B cell (primary cell): ENCODE results near the gene CHADL. TPM values are rescaled to one million over a fixed set of nuclear protein-coding genes. Genes with fewer than 3 reads are reported as not detected.

Source experiments
- ATAC-seq: fragments of 200-7000 bp; cut with Tn5 transposase; one replicate; pipeline ENCODE4 v1.10.0; 2021; ENCODE audit warnings: low read depth, mild to moderate bottlenecking, moderate number of reproducible peaks, moderate library complexity
- CTCF ChIA-PET: fragments of 350-600 bp; sonication (Branson Sonifier 250); formaldehyde crosslinking; loops from one replicate; lab custom pipeline; 2021; ENCODE audit warnings: antibody characterized with exemption, inconsistent platforms; lab: Charles Lee
- POLR2A ChIA-PET: fragments of 350-600 bp; sonication (Branson Sonifier 250); formaldehyde crosslinking; loops from one replicate; lab custom pipeline; 2021; ENCODE audit warnings: antibody characterized with exemption; lab: Charles Lee
- DNase-seq: peaks from one replicate; pipeline ENCODE4 v3.0.0; 2013
- H2AFZ ChIP-seq: 2 replicates; pipeline ENCODE4 v1.6.1; 2012; ENCODE audit warnings: mild to moderate bottlenecking, low read depth, low read length; ENCODE audit not compliant: insufficient read depth, poor library complexity, severe bottlenecking
- H3K27ac ChIP-seq, 2 donors: 1 replicate in 1 of 2; 2 replicates in 1 of 2; pipeline ENCODE4 v1.5.1; 2012 to 2013; ENCODE audit warnings: low read length in 2 of 2, mild to moderate bottlenecking in 2 of 2, moderate library complexity in 1 of 2
- H3K27me3 ChIP-seq, 4 experiments: fragments of 200-600 bp in 1 of 4; sonication (generic) in 1 of 4; replicated peaks in 1 of 4; 1 replicate in 2 of 4; 2 replicates in 2 of 4; pipeline versions ENCODE4 v1.6.1 to v1.7.0; 2013 to 2016; ENCODE audit warnings: low read length in 3 of 4, mild to moderate bottlenecking in 2 of 4, mixed read lengths in 1 of 4, moderate library complexity in 1 of 4; ENCODE audit not compliant: insufficient read depth in 4 of 4, control insufficient read depth in 3 of 4; ENCODE audit errors: control extremely low read depth in 1 of 4
- H3K36me3 ChIP-seq, 2 experiments: replicated peaks in 1 of 2; 1 replicate in 1 of 2; 2 replicates in 1 of 2; pipeline versions ENCODE4 v1.6.1 to v1.7.1; 2013; ENCODE audit warnings: low read length in 1 of 2; ENCODE audit not compliant: insufficient read depth in 2 of 2, control insufficient read depth in 1 of 2; ENCODE audit errors: control extremely low read depth in 1 of 2, extremely low read depth in 1 of 2
- H3K4me1 ChIP-seq, 2 donors: fragments of 200-600 bp in 1 of 2; sonication (generic) in 1 of 2; 1 replicate in 1 of 2; 2 replicates in 1 of 2; pipeline versions ENCODE4 v1.5.1 to v1.6.1; 2013 to 2017; ENCODE audit warnings: low read length in 2 of 2; ENCODE audit not compliant: control insufficient read depth in 2 of 2, insufficient read depth in 2 of 2
- H3K4me2 ChIP-seq: replicated peaks from 2 replicates; pipeline ENCODE3; 2012; ENCODE audit warnings: mild to moderate bottlenecking, low read depth, low read length; ENCODE audit not compliant: poor library complexity, severe bottlenecking
- H3K4me3 ChIP-seq, 5 experiments: fragments of 200-600 bp in 1 of 5; sonication (generic) in 1 of 5; 1 replicate in 3 of 5; 2 replicates in 2 of 5; pipeline versions ENCODE4 v1.5.1 to v1.7.0; 2011 to 2016; ENCODE audit warnings: low read length in 4 of 5, mild to moderate bottlenecking in 4 of 5, low read depth in 2 of 5, control low read depth in 1 of 5, moderate library complexity in 1 of 5; ENCODE audit not compliant: insufficient read depth in 1 of 5; ENCODE audit errors: control extremely low read depth in 1 of 5, extremely low read depth in 1 of 5
- H3K79me2 ChIP-seq: fragments of 200-600 bp; sonication (generic); one replicate; pipeline ENCODE4 v1.6.0; 2016; ENCODE audit warnings: low read length; ENCODE audit not compliant: control insufficient read depth, insufficient read depth
- H3K9ac ChIP-seq: fragments of 200-600 bp; sonication (generic); 2 replicates; pipeline ENCODE4 v1.6.1; 2017; ENCODE audit warnings: mild to moderate bottlenecking, low read length, moderate library complexity
- H3K9me3 ChIP-seq, 3 donors: one replicate each; pipeline versions ENCODE4 v1.6.1 to v1.7.1; 2013; ENCODE audit warnings: low read length in 2 of 3; ENCODE audit not compliant: control insufficient read depth in 2 of 3, insufficient read depth in 1 of 3; ENCODE audit errors: control extremely low read depth in 1 of 3
- H4K20me1 ChIP-seq: 2 replicates; pipeline ENCODE4 v1.6.0; 2012; ENCODE audit warnings: mild to moderate bottlenecking, low read length; ENCODE audit not compliant: insufficient read depth, control insufficient read depth, poor library complexity, severe bottlenecking
- H3K27ac Mint-ChIP-seq: one replicate; pipeline ENCODE4 v1.8.0; 2021; ENCODE audit warnings: mixed read lengths
- H3K27me3 Mint-ChIP-seq: one replicate; pipeline ENCODE4 v1.8.0; 2021; ENCODE audit warnings: mixed read lengths
- H3K4me1 Mint-ChIP-seq: one replicate; pipeline ENCODE4 v1.8.0; 2021; ENCODE audit warnings: mixed read lengths
- H3K4me3 Mint-ChIP-seq: one replicate; pipeline ENCODE4 v1.8.0; 2021; ENCODE audit warnings: mixed read lengths
- H3K9me3 Mint-ChIP-seq: one replicate; pipeline ENCODE4 v1.8.0; 2022; ENCODE audit warnings: mixed read lengths; ENCODE audit not compliant: insufficient read depth
- EZH2 ChIP-seq: IDR thresholded peaks from 2 replicates; pipeline ENCODE4 v1.6.1; 2012; ENCODE audit warnings: borderline replicate concordance, low read depth, mild to moderate bottlenecking, moderate library complexity, low read length; ENCODE audit not compliant: insufficient read depth, poor library complexity, severe bottlenecking
- WGBS: methylation state at CpG from one replicate; pipeline ENCODE4 v1.1.5; 2013; ENCODE audit warnings: missing lambda C conversion rate; ENCODE audit not compliant: insufficient coverage; 5-methylcytosine and 5-hydroxymethylcytosine counted together
- intact Hi-C: fragments of 100-400 bp; cut with micrococcal nuclease; formaldehyde crosslinking; loops from one replicate; pipeline ENCODE4 v1.10.0; 2022
- polyA plus RNA-seq: library from polyadenylated mRNA; depleted of rRNA; stranded (reverse); fragments of >200 nt; gene quantifications from 2 replicates; pipeline ENCODE4 v1.2.3, GENCODE V29; 2012
- total RNA-seq, 2 donors: library from RNA; stranded (reverse); fragments of 120-200 nt in 1 of 2; gene quantifications; 1 replicate in 1 of 2; 2 replicates in 1 of 2; pipeline versions ENCODE4 v1.2.3 to v1.2.4, GENCODE V29; 2013 to 2022
- TF ChIP-seq, protein P1 (sequence below): fragments of 200-600 bp; IDR thresholded peaks from one replicate; pipeline ENCODE4 v1.8.0; 2022; ENCODE audit warnings: antibody characterized with exemption, mild to moderate bottlenecking

CHADL gene
- total and polyA plus RNA-seq, 2 donors (not counting 1 experiment from before 2014, with no cell fraction given) = 0.07 to 0.59 TPM

DNA sequence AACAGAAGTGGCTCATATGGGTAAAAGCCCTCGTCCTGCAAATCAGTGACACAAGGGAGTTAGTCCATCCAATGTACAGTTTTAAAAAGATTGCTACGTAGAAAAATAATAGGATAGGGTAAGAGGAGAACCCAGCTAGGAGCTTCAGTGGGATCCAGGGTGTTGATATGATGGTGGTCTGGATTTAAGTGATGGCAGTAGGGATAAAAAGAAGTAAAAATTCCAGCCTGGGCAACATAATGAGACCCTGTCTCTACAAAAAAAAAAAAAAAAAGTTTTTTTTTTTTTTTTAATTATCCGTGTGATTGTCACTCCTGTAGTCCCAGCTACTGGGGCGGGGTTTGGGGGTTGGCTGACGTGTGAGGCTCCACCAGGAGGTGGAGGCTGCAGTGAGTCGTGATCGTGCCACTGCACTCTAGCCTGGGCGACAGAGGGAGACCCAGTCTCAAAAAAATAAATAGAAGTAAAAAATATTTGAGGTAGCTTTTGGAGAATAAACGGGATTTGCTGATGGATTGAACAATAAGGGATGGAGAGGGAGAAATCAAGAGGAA lies 42.6 kb downstream of the CHADL start:
- peak overlapping the region; percentile 2 for H3K27ac Mint-ChIP-seq
- H3K27ac ChIP-seq = no peak overlapping the region
- peak overlapping the region; percentile 74 for H3K9ac ChIP-seq
- peak; percentile 23 for ATAC-seq
- H3K27me3 ChIP-seq = peaks cover 0 to 7% (median 3%) of the 10 kb centered on the region in 4 experiments
- 5% methylated on average over 6 of the region's 9 CpGs for WGBS
- intact Hi-C loops = loop anchor here (5.0 to 10.0 kb wide), 2 partner anchors 39 to 103 kb away; partner anchors contain the start of gene EP300
- peaks cover 18% of the 10 kb centered on the region for H3K4me1 Mint-ChIP-seq
- no peaks in the 10 kb centered on the region for H3K9me3 Mint-ChIP-seq
- DNase-seq = peak; percentile 49
- peaks cover 3% of the 10 kb centered on the region for H3K27me3 Mint-ChIP-seq
- no peaks in the 10 kb centered on the region for H4K20me1 ChIP-seq
- H2AFZ ChIP-seq = peak overlapping the region; percentile 96
- ChIA-PET POLR2A (interaction anchor here (0.7 to 1.1 kb wide), 2 partner anchors 40 to 548 kb away, joined by 3 to 14 read pairs; no protein-coding TSS in a partner anchor), CTCF (interaction anchor here (1.5 kb wide), 2 partner anchors 39 to 206 kb away, joined by 3 to 10 read pairs; no protein-coding TSS in a partner anchor)
- H3K79me2 ChIP-seq = no peaks in the 10 kb centered on the region
- peak overlapping the region; percentile 73 to 85 (median 76) for H3K4me3 ChIP-seq
- H3K4me3 Mint-ChIP-seq = peak overlapping the region; percentile 89
- no peaks in the 10 kb centered on the region for H3K36me3 ChIP-seq
- TF ChIP-seq EZH2 = no peak
- TF ChIP-seq, protein P1, sequence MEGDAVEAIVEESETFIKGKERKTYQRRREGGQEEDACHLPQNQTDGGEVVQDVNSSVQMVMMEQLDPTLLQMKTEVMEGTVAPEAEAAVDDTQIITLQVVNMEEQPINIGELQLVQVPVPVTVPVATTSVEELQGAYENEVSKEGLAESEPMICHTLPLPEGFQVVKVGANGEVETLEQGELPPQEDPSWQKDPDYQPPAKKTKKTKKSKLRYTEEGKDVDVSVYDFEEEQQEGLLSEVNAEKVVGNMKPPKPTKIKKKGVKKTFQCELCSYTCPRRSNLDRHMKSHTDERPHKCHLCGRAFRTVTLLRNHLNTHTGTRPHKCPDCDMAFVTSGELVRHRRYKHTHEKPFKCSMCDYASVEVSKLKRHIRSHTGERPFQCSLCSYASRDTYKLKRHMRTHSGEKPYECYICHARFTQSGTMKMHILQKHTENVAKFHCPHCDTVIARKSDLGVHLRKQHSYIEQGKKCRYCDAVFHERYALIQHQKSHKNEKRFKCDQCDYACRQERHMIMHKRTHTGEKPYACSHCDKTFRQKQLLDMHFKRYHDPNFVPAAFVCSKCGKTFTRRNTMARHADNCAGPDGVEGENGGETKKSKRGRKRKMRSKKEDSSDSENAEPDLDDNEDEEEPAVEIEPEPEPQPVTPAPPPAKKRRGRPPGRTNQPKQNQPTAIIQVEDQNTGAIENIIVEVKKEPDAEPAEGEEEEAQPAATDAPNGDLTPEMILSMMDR = no peak
- H3K9me3 ChIP-seq = no peaks in the 10 kb centered on the region
- peaks cover 7 to 17% of the 10 kb centered on the region in 2 donors for H3K4me1 ChIP-seq
- H3K4me2 ChIP-seq = peak overlapping the region; percentile 96
